ENCODE data around the gene SAP25.

Gene SAP25

DNA sequence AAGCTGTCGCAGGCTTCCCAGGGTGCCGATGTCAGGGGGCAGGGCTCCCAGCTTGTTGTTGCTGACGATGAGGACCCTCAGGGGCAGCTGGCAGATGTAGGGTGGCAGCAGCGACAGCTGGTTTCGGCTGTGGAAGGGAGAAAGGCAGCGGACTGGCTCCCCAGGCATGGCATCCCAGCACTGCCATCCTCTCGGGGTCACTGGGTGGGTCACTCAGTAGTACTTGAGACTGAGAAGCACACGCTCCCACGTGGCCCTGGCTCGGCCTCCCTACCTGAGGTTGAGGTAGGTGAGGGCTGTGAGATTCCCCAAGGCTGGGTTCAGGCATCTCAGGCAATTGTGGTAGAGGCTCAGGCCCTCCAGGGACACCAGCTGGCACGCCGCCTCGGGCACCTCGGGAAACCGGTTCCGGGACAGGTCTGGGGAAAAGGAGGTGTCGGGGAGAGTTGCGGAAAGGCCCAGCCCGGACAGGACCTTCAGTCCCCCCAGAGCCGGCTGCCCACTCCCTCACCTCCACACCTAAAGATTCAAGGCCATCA, 8.4 kb upstream of the SAP25 start:
- no peak overlapping the region for H3K4me2 ChIP-seq (ENCODE audit: low read length)
- no peaks in the 10 kb centered on the region for H3K9me3 ChIP-seq (replicated peaks; ENCODE audit: low read length)
- H3K4me3 ChIP-seq (ENCODE audit: low read length), result no peak overlapping the region
- H3K36me3 ChIP-seq (ENCODE audit: insufficient read depth, low read length), result peaks cover 56% of the 10 kb centered on the region
- H3K9ac ChIP-seq (ENCODE audit: low read depth, low read length), result no peak overlapping the region
- H3K4me1 ChIP-seq (ENCODE audit: control insufficient read depth, insufficient read depth, low read length), result peaks cover 21% of the 10 kb centered on the region
- no peaks in the 10 kb centered on the region for H3K27me3 ChIP-seq (ENCODE audit: control insufficient read depth, insufficient read depth, low read length)

DNA sequence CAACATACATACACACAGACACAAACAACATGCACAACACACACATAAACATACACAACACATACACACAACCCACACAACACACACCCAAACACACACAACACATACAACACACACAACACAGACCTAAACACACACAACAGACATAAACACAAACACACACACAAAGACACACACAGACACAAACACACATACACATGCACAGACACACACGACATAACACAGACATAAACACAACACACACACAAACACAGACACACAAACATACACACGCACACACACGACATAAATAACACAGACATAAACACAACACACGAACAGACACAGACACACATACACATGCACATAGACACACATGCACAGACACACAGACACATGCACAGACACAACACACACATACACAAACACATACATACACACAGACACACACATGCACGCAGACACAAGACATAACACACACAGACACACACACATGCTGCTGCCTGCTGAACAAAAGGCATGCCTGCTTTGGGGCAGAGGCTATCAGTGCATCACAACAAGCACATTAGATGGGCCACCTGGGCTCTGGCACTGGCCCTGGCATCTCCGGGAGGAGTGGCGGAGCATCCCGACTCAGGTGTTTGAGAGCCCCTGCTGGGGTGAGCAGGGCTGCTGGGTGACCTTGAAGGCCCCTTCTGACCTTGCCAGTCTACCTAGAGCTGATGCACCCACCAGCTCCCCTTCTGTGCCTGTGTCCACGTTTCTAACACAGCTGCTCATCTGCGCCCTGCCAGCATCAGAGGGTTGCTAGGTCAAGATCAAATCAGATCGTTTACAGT, 7.0 kb upstream of the SAP25 start:
- H3K9me3 ChIP-seq (replicated peaks; ENCODE audit: low read length), result no peaks in the 10 kb centered on the region
- H3K9ac ChIP-seq (ENCODE audit: low read depth, low read length), result no peak overlapping the region
- peaks cover 21% of the 10 kb centered on the region for H3K4me1 ChIP-seq (ENCODE audit: control insufficient read depth, insufficient read depth, low read length)
- H3K4me3 ChIP-seq (ENCODE audit: low read length), result no peak overlapping the region
- H3K36me3 ChIP-seq (ENCODE audit: insufficient read depth, low read length), result peaks cover 69% of the 10 kb centered on the region
- H3K4me2 ChIP-seq (ENCODE audit: low read length), result no peak overlapping the region
- no peaks in the 10 kb centered on the region for H3K27me3 ChIP-seq (ENCODE audit: control insufficient read depth, insufficient read depth, low read length)

DNA sequence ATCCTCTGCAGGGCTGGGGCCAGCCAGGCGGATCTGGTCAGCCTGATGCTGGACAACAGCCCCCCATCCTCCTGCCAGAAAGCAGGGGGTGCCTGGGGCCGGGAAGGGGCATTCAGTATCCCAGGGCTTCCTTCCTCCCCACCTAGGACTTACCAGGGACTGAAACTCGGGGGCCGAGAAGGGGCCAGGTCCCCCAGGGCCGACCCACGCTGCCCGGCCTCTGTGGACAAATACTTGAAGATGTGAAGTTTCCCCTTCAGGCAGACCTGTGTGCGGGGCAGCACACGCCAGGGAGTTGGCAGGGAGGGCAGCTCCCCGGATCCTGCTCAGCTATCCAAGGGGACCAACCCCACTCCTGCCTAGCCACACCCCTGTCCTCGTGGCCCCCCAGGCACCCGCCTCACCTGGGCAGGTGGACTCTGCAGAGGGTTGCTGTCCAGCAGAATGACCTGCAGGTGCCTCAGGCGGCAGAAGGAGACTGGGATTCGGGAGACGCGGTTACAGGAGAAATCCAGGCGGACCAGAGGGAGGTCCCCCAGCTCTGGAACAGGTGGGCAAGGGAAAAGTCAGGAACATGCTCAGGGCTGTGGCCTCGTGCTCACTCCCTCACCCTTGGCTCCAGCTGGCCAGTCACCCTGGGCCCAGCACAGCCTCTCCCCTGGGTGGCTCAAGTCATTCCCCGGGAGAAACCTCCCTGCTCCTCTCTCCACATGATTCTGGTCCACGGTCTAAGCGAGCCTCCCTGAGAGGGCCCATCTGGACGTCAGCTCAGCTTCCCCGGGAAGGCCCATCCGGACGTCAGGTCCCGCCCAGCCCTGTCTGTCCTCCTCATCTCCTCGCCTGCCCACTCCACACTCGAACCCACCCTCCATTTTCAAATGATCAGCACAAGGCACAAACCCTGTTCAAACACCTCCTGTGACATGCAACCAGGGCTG, 4.8 kb upstream of the SAP25 start:
- Histone ChIP-seq H3K4me3 (ENCODE audit: low read length) (no peak overlapping the region), H3K4me2 (ENCODE audit: low read length) (no peak overlapping the region), H3K36me3 (ENCODE audit: insufficient read depth, low read length) (peaks cover 86% of the 10 kb centered on the region), H3K9me3 (replicated peaks; ENCODE audit: low read length) (no peaks in the 10 kb centered on the region), H3K27me3 (ENCODE audit: control insufficient read depth, insufficient read depth, low read length) (no peaks in the 10 kb centered on the region), H3K4me1 (ENCODE audit: control insufficient read depth, insufficient read depth, low read length) (peaks cover 9% of the 10 kb centered on the region), H3K9ac (ENCODE audit: low read depth, low read length) (no peak overlapping the region)

DNA sequence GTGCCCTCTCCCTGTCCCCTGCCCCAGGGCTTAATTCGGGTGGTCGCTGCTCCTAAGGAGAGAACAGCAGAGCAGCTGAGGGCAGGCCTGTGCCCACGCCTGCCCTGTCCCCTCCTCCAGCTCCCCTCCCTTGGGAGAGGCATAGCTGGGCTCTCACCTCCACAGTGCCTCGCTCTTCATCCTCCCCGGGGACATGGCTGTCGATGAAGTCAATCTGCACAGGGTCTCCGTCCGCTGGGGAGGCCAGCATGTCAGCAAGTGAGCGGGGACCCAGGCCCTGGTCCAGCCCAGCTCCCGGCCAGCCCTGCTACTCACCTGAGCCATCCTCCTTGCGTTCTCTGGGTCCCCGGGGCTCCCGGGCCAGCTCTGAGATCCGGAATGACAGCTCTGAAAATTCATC, 3.8 kb upstream of the SAP25 start:
- no peak overlapping the region for H3K4me2 ChIP-seq (ENCODE audit: low read length)
- no peaks in the 10 kb centered on the region for H3K9me3 ChIP-seq (replicated peaks; ENCODE audit: low read length)
- H3K36me3 ChIP-seq (ENCODE audit: insufficient read depth, low read length), result peaks cover 80% of the 10 kb centered on the region
- H3K9ac ChIP-seq (ENCODE audit: low read depth, low read length), result no peak overlapping the region
- H3K27me3 ChIP-seq (ENCODE audit: control insufficient read depth, insufficient read depth, low read length), result no peaks in the 10 kb centered on the region
- no peak overlapping the region for H3K4me3 ChIP-seq (ENCODE audit: low read length)
- H3K4me1 ChIP-seq (ENCODE audit: control insufficient read depth, insufficient read depth, low read length), result no peaks in the 10 kb centered on the region

DNA sequence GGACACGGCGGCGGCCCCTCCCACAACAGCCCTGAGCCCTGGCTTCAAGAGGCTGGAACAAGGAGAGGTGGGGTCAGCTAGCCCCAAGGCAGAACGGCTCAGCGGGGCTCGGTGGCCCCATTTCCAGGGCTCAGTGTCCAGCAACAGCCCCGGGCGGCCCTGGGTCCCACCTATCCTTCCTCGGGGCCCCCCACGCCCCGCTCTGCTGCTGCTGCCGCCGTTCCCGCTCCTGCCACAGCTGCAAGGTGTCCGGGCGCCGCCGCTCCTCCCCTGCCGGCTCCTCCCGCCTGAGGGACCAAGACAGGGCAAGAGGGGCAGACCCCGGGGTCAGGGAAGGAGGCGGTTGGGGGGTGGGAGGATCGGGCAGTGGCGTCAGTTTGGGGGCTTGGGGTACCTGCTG, 3.4 kb upstream of the SAP25 start:
- Histone ChIP-seq H3K27me3 (ENCODE audit: control insufficient read depth, insufficient read depth, low read length) (no peaks in the 10 kb centered on the region), H3K4me3 (ENCODE audit: low read length) (no peak overlapping the region), H3K4me2 (ENCODE audit: low read length) (no peak overlapping the region), H3K9me3 (replicated peaks; ENCODE audit: low read length) (no peaks in the 10 kb centered on the region), H3K9ac (ENCODE audit: low read depth, low read length) (no peak overlapping the region), H3K36me3 (ENCODE audit: insufficient read depth, low read length) (peaks cover 76% of the 10 kb centered on the region), H3K4me1 (ENCODE audit: control insufficient read depth, insufficient read depth, low read length) (no peaks in the 10 kb centered on the region)

DNA sequence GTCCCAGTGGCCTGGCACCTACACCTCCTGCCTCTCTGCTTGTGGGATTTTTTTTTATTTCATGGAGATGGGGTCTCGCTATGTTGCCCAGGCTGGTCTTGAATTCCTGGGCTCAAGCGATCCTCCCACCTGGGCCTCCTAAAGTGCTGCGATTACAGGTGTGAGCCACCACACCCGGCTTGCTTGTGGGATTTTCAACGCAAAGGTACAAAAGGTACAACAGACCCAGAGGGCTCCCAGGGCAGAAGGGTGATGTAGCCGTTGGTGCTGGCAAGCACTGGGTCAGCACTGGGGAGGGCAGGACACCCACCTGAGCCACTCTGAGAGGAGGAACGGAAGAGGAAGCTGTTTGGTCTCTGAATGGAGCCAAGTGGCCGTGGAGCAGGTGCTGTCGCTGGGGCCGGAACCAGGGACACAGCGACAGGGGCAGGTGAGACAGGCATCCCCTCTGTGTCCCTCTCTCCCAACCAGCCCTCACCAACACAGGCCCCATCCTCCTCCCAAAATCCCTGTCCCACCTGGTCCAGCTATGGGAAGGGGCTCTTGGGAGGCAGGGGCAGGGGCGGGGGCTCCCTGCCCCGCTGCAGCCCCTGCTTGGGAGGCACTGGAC, 2.8 kb upstream of the SAP25 start:
- Histone ChIP-seq H3K4me3 (ENCODE audit: low read length) (no peak overlapping the region), H3K27me3 (ENCODE audit: control insufficient read depth, insufficient read depth, low read length) (no peaks in the 10 kb centered on the region)

DNA sequence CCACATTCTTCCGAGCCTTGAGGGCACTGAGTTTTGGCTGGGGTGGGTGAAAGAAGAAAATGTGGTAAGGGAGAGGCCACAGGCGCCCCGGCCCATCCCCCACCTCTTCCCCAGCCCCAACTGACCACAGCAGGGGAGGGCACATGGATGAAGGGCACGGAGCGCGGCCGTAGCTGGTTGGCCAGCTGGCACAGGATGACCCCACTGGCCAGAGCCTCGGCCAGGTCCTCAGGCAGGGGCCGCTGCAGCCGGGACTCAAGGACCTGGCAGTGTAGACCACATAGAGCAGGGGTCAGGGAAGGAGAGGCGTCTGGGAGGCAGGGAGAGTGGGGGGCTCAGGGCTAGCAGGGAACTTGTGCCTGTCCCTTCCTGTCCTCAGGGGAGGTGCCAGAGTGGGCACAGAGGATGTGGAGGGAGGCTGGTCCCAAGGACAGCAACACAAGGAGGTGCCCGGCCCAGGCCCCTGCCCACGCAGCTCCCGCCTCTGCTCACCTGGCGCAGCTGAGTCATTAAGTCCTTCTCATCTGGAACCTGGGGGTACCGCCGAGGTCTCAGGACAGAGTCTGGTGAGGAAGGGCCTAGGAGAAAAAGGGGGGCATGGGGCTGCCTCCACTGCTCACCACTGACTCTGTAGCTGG, 2.2 kb upstream of the SAP25 start:
- Histone ChIP-seq H3K27me3 (ENCODE audit: control insufficient read depth, insufficient read depth, low read length) (no peaks in the 10 kb centered on the region), H3K9me3 (replicated peaks; ENCODE audit: low read length) (no peaks in the 10 kb centered on the region), H3K9ac (ENCODE audit: low read depth, low read length) (no peak overlapping the region), H3K36me3 (ENCODE audit: insufficient read depth, low read length) (peaks cover 63% of the 10 kb centered on the region), H3K4me1 (ENCODE audit: control insufficient read depth, insufficient read depth, low read length) (no peaks in the 10 kb centered on the region), H3K4me2 (ENCODE audit: low read length) (no peak overlapping the region), H3K4me3 (ENCODE audit: low read length) (no peak overlapping the region)

More for the DNA sequence above, 2.8 kb upstream of the SAP25 start:
- Histone ChIP-seq H3K4me2 (ENCODE audit: low read length) (no peak overlapping the region), H3K9me3 (replicated peaks; ENCODE audit: low read length) (no peaks in the 10 kb centered on the region), H3K36me3 (ENCODE audit: insufficient read depth, low read length) (peaks cover 69% of the 10 kb centered on the region), H3K9ac (ENCODE audit: low read depth, low read length) (no peak overlapping the region), H3K4me1 (ENCODE audit: control insufficient read depth, insufficient read depth, low read length) (no peaks in the 10 kb centered on the region)

DNA sequence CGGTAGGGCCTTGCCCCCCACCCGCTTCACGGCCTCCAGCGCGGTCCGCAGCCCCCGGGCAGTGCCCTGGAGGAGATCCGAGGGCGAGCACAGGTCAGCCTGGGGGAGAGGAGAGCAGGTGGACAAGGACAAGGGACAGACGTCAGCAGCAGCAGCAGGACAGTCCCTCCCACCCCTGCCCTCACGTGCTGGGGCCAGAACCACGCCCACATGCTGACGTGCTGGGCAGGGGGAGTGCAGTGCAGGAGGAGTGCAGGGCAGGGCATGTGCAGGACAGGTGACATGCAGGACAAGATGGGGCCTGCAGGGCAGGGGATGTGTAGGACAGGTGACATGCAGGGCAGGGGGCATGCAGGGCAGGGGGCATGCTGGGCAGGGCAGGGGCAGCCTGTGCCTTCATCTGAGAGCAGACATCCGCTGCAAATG, 1.5 kb upstream of the SAP25 start:
- peaks cover 3% of the 10 kb centered on the region for H3K4me1 ChIP-seq (ENCODE audit: control insufficient read depth, insufficient read depth, low read length)
- H3K27me3 ChIP-seq (ENCODE audit: control insufficient read depth, insufficient read depth, low read length), result no peaks in the 10 kb centered on the region
- peaks cover 58% of the 10 kb centered on the region for H3K36me3 ChIP-seq (ENCODE audit: insufficient read depth, low read length)
- H3K4me3 ChIP-seq (ENCODE audit: low read length), result no peak overlapping the region
- H3K9ac ChIP-seq (ENCODE audit: low read depth, low read length), result no peak overlapping the region
- H3K9me3 ChIP-seq (replicated peaks; ENCODE audit: low read length), result no peaks in the 10 kb centered on the region
- no peak overlapping the region for H3K4me2 ChIP-seq (ENCODE audit: low read length)

DNA sequence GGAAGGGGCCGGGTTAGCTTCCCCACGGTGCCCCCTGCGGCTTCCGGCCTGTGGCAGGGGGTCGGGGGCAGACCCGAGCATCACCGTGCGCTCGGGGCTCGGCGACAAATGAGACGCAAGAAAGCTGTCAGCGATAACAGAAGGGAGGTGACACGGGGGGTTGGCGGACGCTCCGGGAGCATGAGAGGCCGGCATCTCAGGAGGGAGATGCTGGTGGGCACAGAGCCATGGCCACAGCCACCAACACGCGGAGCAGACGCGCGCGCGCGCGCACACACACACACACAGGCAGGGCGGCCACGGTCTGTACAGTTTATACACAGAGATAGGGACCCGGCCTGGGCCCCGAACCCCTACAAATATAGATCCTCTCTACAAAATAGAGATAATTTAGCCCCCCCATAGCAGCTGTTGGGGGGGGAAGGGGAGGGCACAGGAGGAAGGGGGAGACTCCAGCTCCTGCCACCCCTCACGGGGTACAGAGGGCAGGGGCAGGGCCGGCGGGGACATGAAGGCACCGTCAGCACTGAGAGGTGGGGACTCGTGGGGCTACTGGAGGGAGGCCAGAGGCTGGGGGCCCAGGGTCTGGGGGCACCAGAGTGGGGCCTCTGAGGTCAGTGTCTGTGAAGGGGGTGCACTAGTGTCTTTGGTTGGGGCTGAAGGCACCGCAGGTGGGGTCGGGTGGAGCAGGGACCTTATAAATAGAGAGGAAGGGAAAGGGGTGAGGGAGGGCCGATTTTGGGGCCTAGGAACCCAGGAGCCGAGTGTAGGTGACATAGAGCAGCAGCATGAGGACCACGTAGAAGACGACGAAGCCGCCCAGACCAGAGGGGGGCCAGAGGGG, 884 bp upstream of the SAP25 start:
- Histone ChIP-seq H3K27me3 (ENCODE audit: control insufficient read depth, insufficient read depth, low read length) (no peaks in the 10 kb centered on the region), H3K36me3 (ENCODE audit: insufficient read depth, low read length) (peaks cover 51% of the 10 kb centered on the region), H3K9me3 (replicated peaks; ENCODE audit: low read length) (no peaks in the 10 kb centered on the region), H3K9ac (ENCODE audit: low read depth, low read length) (no peak overlapping the region), H3K4me2 (ENCODE audit: low read length) (no peak overlapping the region), H3K4me3 (ENCODE audit: low read length) (no peak overlapping the region), H3K4me1 (ENCODE audit: control insufficient read depth, insufficient read depth, low read length) (peaks cover 9% of the 10 kb centered on the region)

DNA sequence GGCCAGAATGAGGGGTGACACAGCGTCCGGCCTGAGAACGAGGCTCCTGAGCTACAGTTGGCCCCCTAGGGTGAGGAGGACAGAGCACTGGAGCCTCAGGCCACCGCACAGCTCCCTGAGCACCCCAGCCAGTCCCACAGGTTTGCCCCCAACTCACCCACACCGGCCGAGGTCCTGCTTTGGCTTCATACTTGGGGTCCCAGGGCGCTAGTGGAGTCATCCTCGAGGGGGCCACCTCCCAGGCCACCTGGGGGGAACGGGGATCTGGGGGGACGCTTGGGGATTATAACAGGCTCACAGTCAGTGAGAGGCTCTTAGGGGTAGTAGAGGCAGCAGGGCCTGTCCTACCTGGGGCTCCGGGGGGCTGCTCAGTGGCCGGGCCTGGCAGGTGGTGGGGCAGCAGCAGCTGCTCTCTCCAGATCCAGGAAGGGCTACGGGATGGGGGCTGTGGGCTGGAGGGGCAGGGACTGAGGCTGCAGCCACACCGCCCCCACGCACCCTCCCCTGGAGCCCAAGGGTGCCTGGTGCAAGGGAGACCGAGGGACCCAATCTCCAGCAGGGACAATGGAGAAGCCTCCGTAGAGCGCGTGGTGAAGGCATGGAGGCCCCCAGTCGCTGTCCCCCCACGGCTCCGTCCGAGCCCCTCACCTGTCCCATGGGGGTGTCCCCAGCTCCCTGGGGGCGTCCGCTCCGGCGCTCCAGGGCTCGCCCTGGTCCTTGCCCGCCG, 588 bp downstream of the SAP25 start:
- Histone ChIP-seq H3K4me2 (ENCODE audit: low read length) (no peak overlapping the region), H3K27me3 (ENCODE audit: control insufficient read depth, insufficient read depth, low read length) (no peaks in the 10 kb centered on the region), H3K4me3 (ENCODE audit: low read length) (no peak overlapping the region), H3K9ac (ENCODE audit: low read depth, low read length) (no peak overlapping the region), H3K9me3 (replicated peaks; ENCODE audit: low read length) (no peaks in the 10 kb centered on the region), H3K4me1 (ENCODE audit: control insufficient read depth, insufficient read depth, low read length) (peaks cover 12% of the 10 kb centered on the region), H3K36me3 (ENCODE audit: insufficient read depth, low read length) (peaks cover 40% of the 10 kb centered on the region)
